Measurements from ENCODE around the gene SARNP.

DNA sequence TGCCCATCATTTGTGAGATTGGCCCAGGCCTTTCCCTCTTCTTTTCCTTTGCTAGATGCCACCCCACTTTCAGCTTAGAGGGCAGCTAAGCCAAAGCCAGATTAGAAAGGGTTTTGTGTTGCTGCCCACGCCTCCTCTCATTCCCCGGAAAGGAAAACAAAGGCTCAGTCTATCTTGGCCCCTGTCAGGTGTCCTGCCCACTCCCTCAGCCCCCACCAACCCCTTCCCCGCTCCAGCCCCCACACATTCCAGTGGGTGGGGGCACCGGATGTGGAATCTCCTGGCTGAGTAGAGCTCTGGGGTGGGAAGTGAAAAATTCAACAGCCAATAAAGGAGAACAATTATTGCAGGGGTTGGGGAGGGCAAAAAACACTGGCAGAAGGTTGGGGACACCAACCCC lies 99.5 kb downstream of the SARNP start:
- TF ChIP-seq CTCF (IDR thresholded peaks at IDR 0.05; ENCODE audit: low read depth, low read length) = no peak
- no peak for TF ChIP-seq EZH2phosphoT487 (IDR thresholded peaks at IDR 0.05; ENCODE audit: low read depth)
